Prostate gland (tissue), 2 donors: ENCODE measurements around the gene DAB1.

Experiments used
- POLR2A ChIP-seq: fragments of 450-650 bp; IDR thresholded peaks from one replicate; pipeline ENCODE4 v1.6.1; 2016; ENCODE audit warnings: antibody characterized with exemption, mild to moderate bottlenecking
- POLR2AphosphoS5 ChIP-seq: sonication (generic); formaldehyde crosslinking; IDR thresholded peaks from one replicate; pipeline ENCODE4 v1.6.1; 2017; ENCODE audit warnings: antibody characterized with exemption
- TF ChIP-seq, protein P1 (sequence below), 4 experiments: fragments of 200-600 bp in 2 of 4; fragments of 450-650 bp in 2 of 4; sonication (generic) in 2 of 4; IDR thresholded peaks; 1 replicate in 3 of 4; 2 replicates in 1 of 4; pipeline ENCODE4 v1.5.1; 2016 to 2019; ENCODE audit warnings: antibody characterized with exemption in 4 of 4, mild to moderate bottlenecking in 2 of 4, moderate library complexity in 2 of 4

DNA sequence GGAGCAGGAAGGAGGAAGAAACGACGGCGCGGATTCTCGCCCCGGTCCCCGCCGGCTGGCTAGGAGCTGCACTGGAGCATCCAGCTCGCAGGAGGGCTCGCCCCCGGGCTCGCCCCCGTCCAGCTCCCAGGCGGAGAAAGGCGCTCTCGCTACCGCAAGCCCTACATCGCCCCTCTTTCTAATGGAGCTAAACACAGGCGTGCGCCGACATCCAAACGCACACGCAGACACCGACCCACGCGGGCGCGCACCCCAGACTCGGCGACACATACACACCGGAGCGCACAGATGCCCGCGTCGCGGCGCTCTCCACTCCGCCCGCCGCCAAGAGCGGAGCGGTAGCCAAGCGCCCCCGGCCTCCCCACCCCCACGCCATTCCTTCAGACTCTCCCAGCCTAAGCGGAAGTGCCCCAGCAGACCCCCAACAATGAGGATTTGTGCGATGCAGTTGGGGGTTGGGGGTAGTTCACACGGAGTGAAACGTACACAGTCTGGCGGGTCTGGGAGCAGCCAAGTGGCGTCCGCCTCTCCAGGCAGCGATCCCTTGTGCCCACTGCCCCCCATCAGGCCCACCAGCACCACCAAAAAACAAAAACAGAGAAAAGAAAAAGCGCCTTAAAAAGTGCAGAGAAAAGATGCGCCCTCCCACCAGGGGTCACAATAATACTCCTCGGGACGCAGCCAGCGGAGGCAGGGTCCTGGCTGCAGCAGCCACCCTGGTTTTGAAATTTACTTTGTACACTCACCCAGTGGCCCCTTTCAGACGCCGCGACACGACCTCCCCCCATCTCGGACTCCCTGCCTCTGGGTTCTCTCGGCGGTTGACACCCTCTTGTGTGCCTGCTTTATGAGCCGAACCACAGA, 1.4 kb downstream of the DAB1 start:
- TF ChIP-seq POLR2A (no peak), POLR2AphosphoS5 (no peak)
- TF ChIP-seq, protein P1, sequence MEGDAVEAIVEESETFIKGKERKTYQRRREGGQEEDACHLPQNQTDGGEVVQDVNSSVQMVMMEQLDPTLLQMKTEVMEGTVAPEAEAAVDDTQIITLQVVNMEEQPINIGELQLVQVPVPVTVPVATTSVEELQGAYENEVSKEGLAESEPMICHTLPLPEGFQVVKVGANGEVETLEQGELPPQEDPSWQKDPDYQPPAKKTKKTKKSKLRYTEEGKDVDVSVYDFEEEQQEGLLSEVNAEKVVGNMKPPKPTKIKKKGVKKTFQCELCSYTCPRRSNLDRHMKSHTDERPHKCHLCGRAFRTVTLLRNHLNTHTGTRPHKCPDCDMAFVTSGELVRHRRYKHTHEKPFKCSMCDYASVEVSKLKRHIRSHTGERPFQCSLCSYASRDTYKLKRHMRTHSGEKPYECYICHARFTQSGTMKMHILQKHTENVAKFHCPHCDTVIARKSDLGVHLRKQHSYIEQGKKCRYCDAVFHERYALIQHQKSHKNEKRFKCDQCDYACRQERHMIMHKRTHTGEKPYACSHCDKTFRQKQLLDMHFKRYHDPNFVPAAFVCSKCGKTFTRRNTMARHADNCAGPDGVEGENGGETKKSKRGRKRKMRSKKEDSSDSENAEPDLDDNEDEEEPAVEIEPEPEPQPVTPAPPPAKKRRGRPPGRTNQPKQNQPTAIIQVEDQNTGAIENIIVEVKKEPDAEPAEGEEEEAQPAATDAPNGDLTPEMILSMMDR (IDR thresholded peaks at IDR 0.05) = no peak
